Brain microvascular endothelial cell (primary cell): ENCODE results near the gene CRACR2A.

Experiments
- DNase-seq: peaks from one replicate; pipeline ENCODE4 v3.0.0-alpha.2; 2020
- H3K27ac ChIP-seq: fragments of 250-450 bp; sonication (Bioruptor Pico); 2 replicates; pipeline ENCODE4 v1.5.1; 2020; ENCODE audit warnings: mild to moderate bottlenecking, moderate library complexity
- H3K27me3 ChIP-seq: fragments of 250-450 bp; sonication (Bioruptor Pico); replicated peaks from 2 replicates; pipeline ENCODE4 v1.5.1; 2020; ENCODE audit warnings: mild to moderate bottlenecking
- H3K36me3 ChIP-seq: fragments of 250-450 bp; sonication (Bioruptor Pico); replicated peaks from 2 replicates; pipeline ENCODE4 v1.5.1; 2020; ENCODE audit warnings: mild to moderate bottlenecking
- H3K4me3 ChIP-seq: 2 replicates; pipeline ENCODE4 v1.5.1; 2011; ENCODE audit warnings: low read depth, mild to moderate bottlenecking, control low read depth, low read length, moderate library complexity
- in situ Hi-C: cut with HindIII; loops from 2 replicates; pipeline ENCODE4 v1.10.0; 2017; ENCODE audit warnings: low sequenced_read_pairs, low pct_ligation_motif_present
- TF ChIP-seq, protein P1 (sequence below): IDR thresholded peaks from 2 replicates; pipeline ENCODE4 v1.5.1; 2011; ENCODE audit warnings: low read depth, mild to moderate bottlenecking, moderate library complexity, low read length, control low read depth, inconsistent platforms; ENCODE audit errors: missing control alignments

CRACR2A gene

DNA sequence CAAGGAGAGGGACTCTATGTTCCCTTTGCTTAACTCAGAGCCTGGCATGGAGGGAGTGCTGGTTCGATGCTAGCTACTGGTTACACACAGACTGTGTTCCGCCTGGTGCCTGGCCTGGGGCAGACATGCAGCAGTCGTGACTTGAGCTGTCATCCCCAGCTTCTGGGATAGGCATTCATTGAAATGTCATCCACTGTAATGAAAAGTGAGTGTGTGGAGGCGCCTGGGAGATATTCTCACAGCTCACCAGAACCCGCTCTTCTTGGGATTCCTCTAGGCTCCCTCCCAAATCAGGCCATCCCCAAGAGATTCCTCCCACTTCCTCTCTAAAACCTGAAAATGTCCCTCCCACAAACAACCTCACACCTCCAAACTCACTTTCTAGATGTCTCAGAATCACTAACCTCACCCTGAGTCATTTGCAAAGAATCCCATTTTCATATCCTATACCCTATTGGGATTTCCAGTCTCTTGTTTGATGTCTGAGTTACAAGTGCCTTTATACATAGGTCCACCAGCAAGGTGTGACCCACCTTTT, 82.8 kb downstream of the CRACR2A start:
- Histone ChIP-seq H3K36me3 (peaks cover 12% of the 10 kb centered on the region), H3K27me3 (no peaks in the 10 kb centered on the region), H3K27ac (no peak overlapping the region), H3K4me3 (no peak overlapping the region)
- in situ Hi-C loops = no loop called here
- TF ChIP-seq, protein P1, sequence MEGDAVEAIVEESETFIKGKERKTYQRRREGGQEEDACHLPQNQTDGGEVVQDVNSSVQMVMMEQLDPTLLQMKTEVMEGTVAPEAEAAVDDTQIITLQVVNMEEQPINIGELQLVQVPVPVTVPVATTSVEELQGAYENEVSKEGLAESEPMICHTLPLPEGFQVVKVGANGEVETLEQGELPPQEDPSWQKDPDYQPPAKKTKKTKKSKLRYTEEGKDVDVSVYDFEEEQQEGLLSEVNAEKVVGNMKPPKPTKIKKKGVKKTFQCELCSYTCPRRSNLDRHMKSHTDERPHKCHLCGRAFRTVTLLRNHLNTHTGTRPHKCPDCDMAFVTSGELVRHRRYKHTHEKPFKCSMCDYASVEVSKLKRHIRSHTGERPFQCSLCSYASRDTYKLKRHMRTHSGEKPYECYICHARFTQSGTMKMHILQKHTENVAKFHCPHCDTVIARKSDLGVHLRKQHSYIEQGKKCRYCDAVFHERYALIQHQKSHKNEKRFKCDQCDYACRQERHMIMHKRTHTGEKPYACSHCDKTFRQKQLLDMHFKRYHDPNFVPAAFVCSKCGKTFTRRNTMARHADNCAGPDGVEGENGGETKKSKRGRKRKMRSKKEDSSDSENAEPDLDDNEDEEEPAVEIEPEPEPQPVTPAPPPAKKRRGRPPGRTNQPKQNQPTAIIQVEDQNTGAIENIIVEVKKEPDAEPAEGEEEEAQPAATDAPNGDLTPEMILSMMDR = no peak
- no peak for DNase-seq

DNA sequence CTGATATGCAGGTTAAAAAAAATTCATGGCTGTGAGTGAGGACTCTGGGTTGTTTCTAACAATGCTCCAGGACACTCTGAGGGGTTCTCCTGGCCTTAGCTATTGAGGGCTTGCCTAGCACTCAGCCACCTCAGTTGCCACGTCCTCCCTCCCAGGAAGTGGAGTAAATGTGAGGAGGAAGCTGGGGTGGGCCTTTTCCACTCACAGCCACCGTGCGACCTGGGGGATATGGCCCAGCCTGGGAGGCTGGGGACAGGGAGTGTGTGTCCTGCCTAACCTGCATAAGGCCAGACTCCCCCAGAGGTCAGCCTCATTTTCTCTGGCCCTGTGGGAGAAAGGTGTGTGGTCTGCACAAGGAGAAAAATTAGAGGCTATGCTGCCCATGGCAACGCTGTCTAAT, 83.3 kb downstream of the CRACR2A start:
- TF ChIP-seq, protein P1 = no peak
- DNase-seq = no peak
- in situ Hi-C loops = no loop called here
- H3K27ac ChIP-seq = no peak overlapping the region
- peaks cover 16% of the 10 kb centered on the region for H3K36me3 ChIP-seq
- H3K4me3 ChIP-seq = no peak overlapping the region
- no peaks in the 10 kb centered on the region for H3K27me3 ChIP-seq

DNA sequence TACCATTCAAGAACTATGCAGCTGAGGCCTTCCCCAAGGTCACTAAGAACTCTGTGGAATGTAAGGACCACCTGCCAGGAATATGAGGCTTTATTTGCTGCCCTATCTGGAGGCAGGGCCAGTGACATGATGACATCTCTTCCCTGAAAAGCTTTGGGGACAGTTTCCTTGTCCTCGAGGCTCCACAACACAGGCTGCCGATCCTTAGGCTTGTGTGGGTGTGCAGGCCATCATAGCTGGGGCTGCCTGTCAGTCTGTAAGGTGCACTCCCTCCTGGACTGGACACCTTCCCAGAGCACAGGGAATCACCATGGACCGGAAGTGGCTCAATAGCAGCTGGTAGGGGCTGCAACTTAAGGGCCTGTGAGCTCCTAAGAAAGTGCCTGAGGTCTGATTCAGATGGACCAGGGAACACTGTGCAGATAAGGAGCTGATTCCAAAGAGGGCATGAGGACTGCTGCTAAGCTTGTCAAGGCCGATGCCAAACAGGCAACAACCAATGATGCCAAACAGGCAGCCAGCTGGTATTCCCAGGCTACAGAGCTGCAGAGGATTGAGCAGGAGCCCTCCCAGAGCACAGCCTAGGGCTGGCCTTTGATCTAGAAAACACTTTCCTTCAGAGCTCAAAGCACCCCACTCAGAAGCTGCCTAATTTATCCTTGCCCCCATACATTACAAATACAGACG, 84.3 kb downstream of the CRACR2A start:
- in situ Hi-C loops = no loop called here
- TF ChIP-seq, protein P1 = no peak
- H3K27me3 ChIP-seq = no peaks in the 10 kb centered on the region
- no peak overlapping the region for H3K27ac ChIP-seq
- H3K36me3 ChIP-seq = peaks cover 14% of the 10 kb centered on the region
- DNase-seq = no peak
- H3K4me3 ChIP-seq = no peak overlapping the region

DNA sequence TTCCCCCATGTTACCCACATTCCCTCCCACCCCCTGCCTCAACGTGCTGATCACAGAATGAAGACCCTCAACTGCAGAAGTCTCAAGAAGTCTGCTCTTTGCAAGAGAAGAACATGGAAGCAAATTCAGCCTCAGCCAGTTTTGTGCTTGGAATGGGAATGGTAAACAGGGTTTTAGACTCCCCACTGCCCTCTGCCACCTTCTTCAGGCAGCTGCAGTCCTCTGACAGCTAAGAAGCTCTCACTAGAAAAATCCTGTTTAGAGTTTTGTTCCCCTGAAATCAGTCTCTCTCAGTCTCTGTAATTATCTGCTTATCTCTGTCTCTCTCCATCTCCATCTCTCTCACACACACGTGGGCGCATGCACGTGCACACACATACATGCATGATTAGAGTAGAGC, 85.4 kb downstream of the CRACR2A start:
- DNase-seq = no peak
- Histone ChIP-seq H3K27ac (no peak overlapping the region), H3K36me3 (peaks cover 9% of the 10 kb centered on the region), H3K27me3 (no peaks in the 10 kb centered on the region), H3K4me3 (no peak overlapping the region)
- TF ChIP-seq, protein P1 = peak; percentile 28
- in situ Hi-C loops = no loop called here

DNA sequence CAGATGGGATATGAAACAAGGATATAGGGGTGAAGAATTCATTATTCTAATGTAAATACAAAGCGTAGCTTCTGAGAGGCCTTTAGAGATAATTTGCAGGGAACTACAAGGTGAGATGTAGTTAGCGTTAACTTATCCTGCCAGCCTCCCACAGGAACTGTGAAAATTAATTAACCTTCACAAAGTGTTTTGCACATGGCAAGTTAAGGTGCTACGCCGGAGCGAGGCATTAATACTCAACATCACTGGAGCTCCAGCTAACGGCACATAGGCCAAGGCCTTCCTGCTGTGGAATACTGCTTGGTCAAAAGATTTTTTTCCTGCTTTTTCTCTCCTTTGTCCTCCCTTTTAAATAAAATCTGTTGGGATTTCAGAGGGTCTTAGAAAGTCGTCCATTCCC, 86.5 kb downstream of the CRACR2A start:
- in situ Hi-C loops = no loop called here
- Histone ChIP-seq H3K27ac (no peak overlapping the region), H3K4me3 (no peak overlapping the region), H3K36me3 (peaks cover 9% of the 10 kb centered on the region), H3K27me3 (no peaks in the 10 kb centered on the region)
- TF ChIP-seq, protein P1 = no peak
- no peak for DNase-seq

DNA sequence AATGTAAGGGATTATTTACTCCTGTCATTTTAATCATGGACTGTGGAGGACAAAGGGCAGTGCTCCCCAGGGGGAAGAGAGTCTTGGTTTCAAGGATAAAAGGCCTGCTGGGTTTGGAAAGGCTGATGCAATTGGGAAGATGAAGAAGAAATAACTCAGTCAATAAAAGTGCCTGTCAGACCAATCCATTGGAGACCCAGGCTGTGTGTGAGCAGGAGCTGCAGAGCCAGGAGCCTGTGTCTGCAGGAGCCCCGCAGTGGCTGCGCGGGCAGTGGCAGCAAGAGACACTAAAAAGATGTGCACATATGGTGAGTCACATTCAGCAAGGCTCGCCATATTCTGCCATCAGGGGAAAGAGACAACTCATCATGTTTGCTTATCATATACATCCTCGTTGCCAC, 90.4 kb downstream of the CRACR2A start:
- TF ChIP-seq, protein P1 = no peak
- H3K27me3 ChIP-seq = no peaks in the 10 kb centered on the region
- in situ Hi-C loops = no loop called here
- H3K4me3 ChIP-seq = no peak overlapping the region
- H3K36me3 ChIP-seq = peaks cover 9% of the 10 kb centered on the region
- H3K27ac ChIP-seq = no peak overlapping the region
- no peak for DNase-seq
